GM12875 (cell line): ENCODE data around the gene TNFRSF14.

ENCODE experiments used
- H3K4me3 ChIP-seq: one replicate; pipeline ENCODE4 v1.5.1; 2011; ENCODE audit warnings: low read depth, low read length, control low read depth
- CTCF ChIP-seq: IDR thresholded peaks from 2 replicates; pipeline ENCODE4 v1.5.1; 2011; ENCODE audit warnings: low read depth, mild to moderate bottlenecking, control low read depth, inconsistent platforms, low read length, moderate library complexity, borderline replicate concordance; ENCODE audit not compliant: insufficient read depth

The TNFRSF14 gene

GRCh38 chr1:2595812-2596529 is 39.8 kb downstream of the TNFRSF14 start:
- H3K4me3 ChIP-seq: no peak overlapping the region
- no peak for TF ChIP-seq CTCF

DNA sequence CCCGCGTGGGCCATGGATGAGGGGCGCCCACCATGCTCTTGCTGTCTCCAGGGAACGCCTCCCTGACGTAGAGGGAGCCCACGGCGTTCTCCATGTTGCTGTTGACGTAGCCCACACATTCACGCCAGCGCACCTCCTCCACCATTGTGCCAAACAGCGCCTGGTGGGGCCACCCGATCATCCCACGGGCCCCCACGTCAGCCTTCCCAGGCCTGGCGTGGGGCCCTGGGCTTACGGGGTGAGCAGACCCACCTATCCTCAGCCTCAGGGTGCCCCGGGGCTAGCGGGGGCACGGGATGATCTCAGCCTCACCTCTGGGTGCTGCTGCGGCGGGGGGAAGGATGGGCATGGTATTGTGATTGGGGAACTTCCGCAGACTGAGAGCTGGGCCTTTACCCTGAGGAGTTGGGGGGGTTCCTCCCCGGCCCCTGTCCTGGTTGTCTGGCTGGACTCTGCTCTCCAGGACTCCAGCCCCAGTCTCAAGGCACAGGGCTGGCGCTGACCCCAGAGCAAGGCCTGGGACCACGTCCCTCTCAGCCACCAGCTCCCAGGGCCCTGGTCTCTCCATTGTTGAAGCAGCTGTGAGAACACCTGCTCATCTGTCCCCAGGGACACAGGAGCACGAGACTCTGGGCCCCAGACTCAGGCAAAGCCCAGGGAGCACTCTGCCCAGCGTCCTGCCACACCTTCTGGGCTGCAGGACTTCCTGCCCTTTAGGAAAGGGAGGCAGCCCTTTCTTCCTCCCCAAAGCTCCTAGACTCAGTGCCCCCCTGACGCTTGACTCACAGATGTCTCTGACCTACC is 40.6 kb downstream of the TNFRSF14 start:
- H3K4me3 ChIP-seq: no peak overlapping the region
- no peak for TF ChIP-seq CTCF

GRCh38 chr1:2597441-2598328 is 41.5 kb downstream of the TNFRSF14 start:
- no peak overlapping the region for H3K4me3 ChIP-seq
- TF ChIP-seq CTCF: no peak

DNA sequence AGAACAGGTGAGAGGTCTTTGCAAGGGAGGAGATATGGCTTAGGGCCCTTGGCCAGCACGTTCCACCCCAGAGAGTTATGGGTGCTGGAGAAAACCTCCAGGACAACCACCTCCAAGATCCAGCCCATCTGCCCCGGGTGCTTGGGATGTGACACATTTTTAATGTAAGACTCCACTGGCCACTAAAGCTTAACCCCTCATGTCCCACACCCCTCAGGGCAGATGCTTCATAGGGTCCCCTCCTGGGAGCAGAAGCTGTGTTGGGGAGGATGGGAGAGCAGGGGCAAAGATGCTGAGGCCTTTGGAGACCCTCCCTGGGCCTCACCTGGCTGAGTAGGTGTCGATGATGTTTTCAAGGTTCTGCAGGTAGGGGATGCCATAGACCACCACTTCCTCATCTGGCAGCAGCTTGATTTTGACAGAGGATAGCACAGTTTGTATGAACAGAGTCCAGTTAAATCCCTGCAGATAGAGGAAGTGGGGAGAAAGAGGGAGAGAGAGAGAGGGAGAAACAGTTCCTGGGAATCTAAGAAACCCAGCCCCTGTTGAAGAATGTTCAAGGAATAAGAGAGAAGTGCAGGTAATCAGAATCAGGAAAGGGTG is 42.3 kb downstream of the TNFRSF14 start:
- no peak overlapping the region for H3K4me3 ChIP-seq
- TF ChIP-seq CTCF: no peak

- TF ChIP-seq CTCF: no peak
These were observed 45.6 kb downstream of the TNFRSF14 start for GRCh38 chr1:2601721-2602303.

GRCh38 chr1:2602311-2602835 is 46.2 kb downstream of the TNFRSF14 start:
- no peak for TF ChIP-seq CTCF
- no peak overlapping the region for H3K4me3 ChIP-seq

More at GRCh38 chr1:2601721-2602303, 45.6 kb downstream of the TNFRSF14 start:
- H3K4me3 ChIP-seq: no peak overlapping the region
